ENCODE data around the gene ZNF225. TPM values are rescaled to one million over a fixed set of nuclear protein-coding genes. Genes with fewer than 3 reads are reported as not detected.

The ZNF225 gene
- total RNA-seq, 1 experiment from 2014 or later: 3.5 TPM

- H3K27ac ChIP-seq (ENCODE audit: low read length): peak overlapping the region; percentile 84; the same call in 1 of the 2 replicates
- no peaks in the 10 kb centered on the region; the same call in 1 of the 2 replicates for H3K36me3 ChIP-seq (ENCODE audit: control insufficient read depth, insufficient read depth, low read length)
- H3K4me1 ChIP-seq (ENCODE audit: control insufficient read depth, insufficient read depth, low read length): no peaks in the 10 kb centered on the region
- H3K9me3 ChIP-seq (ENCODE audit: control insufficient read depth, insufficient read depth, low read depth, low read length): peaks cover 7% of the 10 kb centered on the region; the same call in 1 of the 2 replicates
- ChIA-PET CTCF (no interaction called here), POLR2A (no interaction called here)
- in situ Hi-C loops (cut with HindIII; ENCODE audit: low pct_unique_long_range_greater_than_20kb, low sequenced_read_pairs): no loop called here
- H3K27me3 ChIP-seq (ENCODE audit: control insufficient read depth, insufficient read depth, low read length): no peaks in the 10 kb centered on the region
- peak overlapping the region; percentile 76 to 86 for H3K4me3 ChIP-seq (ENCODE audit: low read depth in 2 of 2, low read length in 2 of 2)
- no peak for TF ChIP-seq SIN3A (IDR thresholded peaks at IDR 0.05; ENCODE audit: borderline replicate concordance, insufficient read depth, low read depth, low read length)
- no peak for TF ChIP-seq POLR2AphosphoS5 (IDR thresholded peaks at IDR 0.05; ENCODE audit: low read depth, low read length)
- no peak for TF ChIP-seq TCF7L2 (IDR thresholded peaks at IDR 0.05; ENCODE audit: low read depth, low read length)
- TF ChIP-seq REST (IDR thresholded peaks at IDR 0.05; ENCODE audit: insufficient read depth in 1 of 2, low read depth in 2 of 2, low read length in 1 of 2): no peak
- peak; percentile 24; the same call in 1 of the 2 replicates for TF ChIP-seq CTCF (IDR thresholded peaks at IDR 0.05)
- no peak for DNase-seq (ENCODE audit: low read depth, low spot score)
- peak; percentile 65 for ATAC-seq
- BruUV-seq (replicated peaks): no TSS peak
- intact Hi-C loops (cut with micrococcal nuclease; ENCODE audit: unreplicated experiment): no loop called here
Measured at GRCh38 chr19:44072543-44073401, 40.4 kb upstream of the ZNF225 start.

GRCh38 chr19:44076325-44076724 is 36.9 kb upstream of the ZNF225 start:
- BruUV-seq (replicated peaks): no TSS peak
- ChIA-PET CTCF (no interaction called here), POLR2A (no interaction called here)
- H3K27ac ChIP-seq (ENCODE audit: low read length): no peak overlapping the region
- H3K36me3 ChIP-seq (ENCODE audit: control insufficient read depth, insufficient read depth, low read length): no peaks in the 10 kb centered on the region; the same call in 1 of the 2 replicates
- H3K9me3 ChIP-seq (ENCODE audit: control insufficient read depth, insufficient read depth, low read depth, low read length): 0 out of 2 replicates have a peak, but pooled peaks cover under 1% of the 10 kb centered on the region
- no peak overlapping the region for H3K4me3 ChIP-seq (ENCODE audit: low read depth in 2 of 2, low read length in 2 of 2)
- H3K27me3 ChIP-seq (ENCODE audit: control insufficient read depth, insufficient read depth, low read length): no peaks in the 10 kb centered on the region
- intact Hi-C loops (cut with micrococcal nuclease; ENCODE audit: unreplicated experiment): no loop called here
- H3K4me1 ChIP-seq (ENCODE audit: control insufficient read depth, insufficient read depth, low read length): no peaks in the 10 kb centered on the region
- in situ Hi-C loops (cut with HindIII; ENCODE audit: low pct_unique_long_range_greater_than_20kb, low sequenced_read_pairs): no loop called here
- TF ChIP-seq POLR2AphosphoS5 (IDR thresholded peaks at IDR 0.05; ENCODE audit: low read depth, low read length) (no peak), REST (IDR thresholded peaks at IDR 0.05; ENCODE audit: insufficient read depth in 1 of 2, low read depth in 2 of 2, low read length in 1 of 2) (no peak), SIN3A (IDR thresholded peaks at IDR 0.05; ENCODE audit: borderline replicate concordance, insufficient read depth, low read depth, low read length) (no peak), TCF7L2 (IDR thresholded peaks at IDR 0.05; ENCODE audit: low read depth, low read length) (no peak), CTCF (IDR thresholded peaks at IDR 0.05) (no peak)
- DNase-seq (ENCODE audit: low read depth, low spot score) (no peak), ATAC-seq (no peak)

All from Panc1 (cell line).